PC-9 (cell line): ENCODE results near the gene HMG20A. TPM values are rescaled to one million over a fixed set of nuclear protein-coding genes. Genes with fewer than 3 reads are reported as not detected.

ENCODE experiments used
- BruUV-seq: library from RNA; stranded (reverse); fragments of 400-500 nt; replicated peaks from 2 replicates; lab custom pipeline; 2021; lab: Mats Ljungman, UMichigan
- CTCF ChIA-PET: fragments of 300-600 bp; sonication (Branson Sonifier 250); formaldehyde crosslinking; loops from one replicate; lab custom pipeline; 2022; ENCODE audit warnings: antibody characterized with exemption; lab: Charles Lee
- POLR2A ChIA-PET: fragments of 300-600 bp; sonication (Branson Sonifier 250); formaldehyde crosslinking; loops from one replicate; lab custom pipeline; 2022; ENCODE audit warnings: antibody characterized with exemption; ENCODE audit not compliant: unreplicated experiment; lab: Charles Lee
- DNase-seq, 2 experiments: peaks; one replicate each; pipeline versions ENCODE4 v3.0.0 to v3.0.0-alpha.2; 2015 to 2022; ENCODE audit warnings: mixed read lengths in 1 of 2
- H2AFZ ChIP-seq: fragments of 200-600 bp; sonication (generic); 2 replicates; pipeline ENCODE4 v1.8.1; 2017; ENCODE audit warnings: antibody characterized with exemption
- H3F3A ChIP-seq: fragments of 200-600 bp; sonication (generic); 2 replicates; pipeline ENCODE4 v1.8.1; 2017; ENCODE audit warnings: antibody characterized with exemption, mild to moderate bottlenecking, low read depth; ENCODE audit not compliant: insufficient read depth
- H3K27ac ChIP-seq: fragments of 200-600 bp; sonication (generic); 2 replicates; pipeline ENCODE4 v1.6.1; 2016; ENCODE audit warnings: mixed run types
- H3K27me3 ChIP-seq: fragments of 200-600 bp; sonication (generic); 2 replicates; pipeline ENCODE4 v1.6.1; 2016; ENCODE audit warnings: low read depth, mixed run types; ENCODE audit not compliant: insufficient read depth
- H3K36me3 ChIP-seq: fragments of 200-600 bp; sonication (generic); 2 replicates; pipeline ENCODE4 v1.6.1; 2016; ENCODE audit warnings: low read depth, mixed run types
- H3K4me1 ChIP-seq: fragments of 200-600 bp; sonication (generic); replicated peaks from 2 replicates; pipeline ENCODE4 v1.6.1; 2016; ENCODE audit warnings: mixed run types; ENCODE audit not compliant: insufficient read depth
- H3K4me2 ChIP-seq: fragments of 200-600 bp; sonication (generic); 2 replicates; pipeline ENCODE4 v1.6.1; 2017; ENCODE audit warnings: mixed run types
- H3K4me3 ChIP-seq: fragments of 200-600 bp; sonication (generic); 2 replicates; pipeline ENCODE4 v1.6.1; 2016; ENCODE audit warnings: mixed run types
- H3K79me2 ChIP-seq: fragments of 200-600 bp; sonication (generic); 2 replicates; pipeline ENCODE4 v1.6.1; 2017; ENCODE audit warnings: low read depth, mixed run types
- H3K9me2 ChIP-seq: fragments of 200-600 bp; sonication (generic); 2 replicates; pipeline ENCODE4 v1.8.1; 2017; ENCODE audit warnings: mild to moderate bottlenecking; ENCODE audit not compliant: insufficient read depth
- H3K9me3 ChIP-seq: fragments of 200-600 bp; sonication (generic); 2 replicates; pipeline ENCODE4 v1.8.1; 2016; ENCODE audit warnings: low read depth; ENCODE audit not compliant: insufficient read depth
- H4K20me1 ChIP-seq: fragments of 200-600 bp; sonication (generic); 2 replicates; pipeline ENCODE4 v1.8.1; 2017; ENCODE audit not compliant: insufficient read depth
- CTCF ChIP-seq: fragments of 200-600 bp; sonication (generic); conservative IDR thresholded peaks from 2 replicates; pipeline ENCODE4 v1.6.1; 2017; ENCODE audit warnings: mixed run types, antibody characterized with exemption, mild to moderate bottlenecking, moderate library complexity
- EZH2 ChIP-seq: fragments of 200-600 bp; sonication (generic); IDR thresholded peaks from 2 replicates; pipeline ENCODE4 v1.8.0; 2017; ENCODE audit warnings: antibody characterized with exemption, low read depth
- intact Hi-C: fragments of 100-400 bp; cut with micrococcal nuclease; formaldehyde crosslinking; loops from one replicate; pipeline ENCODE4 v1.10.0; 2022; ENCODE audit not compliant: unreplicated experiment
- total RNA-seq: library from RNA; stranded (reverse); gene quantifications from 2 replicates; pipeline ENCODE4 v1.2.3, GENCODE V29; 2021

The HMG20A gene
- total RNA-seq, 1 experiment from 2014 or later: 33.4 TPM

- intact Hi-C loops: no loop called here
- POLR2A ChIA-PET: no interaction called here
- no peaks in the 10 kb centered on the region for H3K27me3 ChIP-seq
- no peaks in the 10 kb centered on the region for H3K9me3 ChIP-seq
- H4K20me1 ChIP-seq: no peaks in the 10 kb centered on the region
- H3K4me3 ChIP-seq: no peak overlapping the region
- H3K9me2 ChIP-seq: no peaks in the 10 kb centered on the region
- H3K4me1 ChIP-seq: no peaks in the 10 kb centered on the region
- no peaks in the 10 kb centered on the region for H3K79me2 ChIP-seq
- DNase-seq: no peak
- TF ChIP-seq CTCF: no peak
- TF ChIP-seq EZH2: no peak
- H3F3A ChIP-seq: no peaks in the 10 kb centered on the region
- BruUV-seq: no TSS peak
- CTCF ChIA-PET: no interaction called here
- H2AFZ ChIP-seq: no peak overlapping the region
- H3K4me2 ChIP-seq: no peak overlapping the region
- no peak overlapping the region for H3K27ac ChIP-seq
- peaks cover under 1% of the 10 kb centered on the region for H3K36me3 ChIP-seq
Measured at GRCh38 chr15:77487888-77488287, 67.2 kb downstream of the HMG20A start.

- POLR2A ChIA-PET: no interaction called here
- Histone ChIP-seq H3K4me3 (no peak overlapping the region), H3K9me3 (no peaks in the 10 kb centered on the region), H3K79me2 (no peaks in the 10 kb centered on the region), H3F3A (no peaks in the 10 kb centered on the region), H4K20me1 (no peaks in the 10 kb centered on the region), H3K27ac (no peak overlapping the region), H3K4me1 (no peaks in the 10 kb centered on the region), H3K9me2 (no peaks in the 10 kb centered on the region), H3K36me3 (no peaks in the 10 kb centered on the region; the same call in 1 of the 2 replicates), H3K4me2 (no peak overlapping the region), H2AFZ (no peak overlapping the region), H3K27me3 (no peaks in the 10 kb centered on the region)
- CTCF ChIA-PET: no interaction called here
- DNase-seq: no peak
- TF ChIP-seq CTCF: no peak
- no peak for TF ChIP-seq EZH2
- intact Hi-C loops: no loop called here
- no TSS peak for BruUV-seq
Measured at GRCh38 chr15:77489647-77490046, 69.0 kb downstream of the HMG20A start.

GRCh38 chr15:77493324-77493907, 72.7 kb downstream of the HMG20A start:
- no peak overlapping the region for H3K4me2 ChIP-seq
- H3K27ac ChIP-seq: no peak overlapping the region
- no peaks in the 10 kb centered on the region; the same call in 1 of the 2 replicates for H3K36me3 ChIP-seq
- H3K79me2 ChIP-seq: no peaks in the 10 kb centered on the region
- intact Hi-C loops: no loop called here
- H3K27me3 ChIP-seq: no peaks in the 10 kb centered on the region
- no peak overlapping the region for H3K4me3 ChIP-seq
- TF ChIP-seq EZH2 (no peak), CTCF (no peak)
- H3K4me1 ChIP-seq: peaks cover 15% of the 10 kb centered on the region; the same call in 1 of the 2 replicates
- H4K20me1 ChIP-seq: no peaks in the 10 kb centered on the region
- POLR2A ChIA-PET: no interaction called here
- CTCF ChIA-PET: no interaction called here
- no peaks in the 10 kb centered on the region for H3K9me3 ChIP-seq
- no peak for DNase-seq
- H2AFZ ChIP-seq: no peak overlapping the region
- no peaks in the 10 kb centered on the region for H3F3A ChIP-seq
- no peaks in the 10 kb centered on the region for H3K9me2 ChIP-seq
- BruUV-seq: no TSS peak
